ENCODE results near the gene CDK5RAP3.

DNA sequence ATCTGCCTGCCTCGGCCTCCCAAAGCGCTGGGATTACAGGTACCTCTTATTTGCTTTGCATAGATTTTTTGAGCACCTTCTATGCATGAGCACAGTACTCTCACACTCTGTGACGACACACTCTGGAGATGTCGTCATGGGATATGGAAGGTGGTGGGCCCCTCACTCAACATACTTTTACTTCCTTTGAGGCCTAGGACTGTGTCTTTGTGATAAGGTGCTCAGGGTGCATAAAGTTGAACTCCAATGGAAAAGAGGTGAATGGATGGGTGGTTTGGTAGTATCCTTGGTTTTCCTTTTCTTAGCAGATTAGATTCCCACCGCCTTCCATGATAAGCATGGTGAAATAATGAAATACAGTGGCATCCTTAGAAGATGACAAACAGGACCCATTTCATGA is 6.1 kb upstream of the CDK5RAP3 start:
- TF ChIP-seq POLR2A (IDR thresholded peaks at IDR 0.05; ENCODE audit: low read length) (no peak), GATA1 (IDR thresholded peaks at IDR 0.05; ENCODE audit: low read depth, low read length) (no peak)

Measured in erythroblast (primary cell).